Peyer's patch (tissue), 4 donors: ENCODE results near the gene CDH24.

Source experiments
- CTCF ChIP-seq, 6 experiments: fragments of 450-650 bp in 4 of 6; fragments of 200-600 bp in 2 of 6; sonication (generic) in 1 of 6; IDR thresholded peaks; one replicate each; pipeline ENCODE4 v1.5.1; 2017 to 2019; ENCODE audit warnings: antibody characterized with exemption in 6 of 6, mild to moderate bottlenecking in 3 of 6, moderate library complexity in 1 of 6
- POLR2A ChIP-seq, 2 donors: fragments of 450-650 bp; IDR thresholded peaks; one replicate each; pipeline ENCODE4 v1.5.1; 2017; ENCODE audit warnings: antibody characterized with exemption in 2 of 2, mild to moderate bottlenecking in 2 of 2, moderate library complexity in 2 of 2

DNA sequence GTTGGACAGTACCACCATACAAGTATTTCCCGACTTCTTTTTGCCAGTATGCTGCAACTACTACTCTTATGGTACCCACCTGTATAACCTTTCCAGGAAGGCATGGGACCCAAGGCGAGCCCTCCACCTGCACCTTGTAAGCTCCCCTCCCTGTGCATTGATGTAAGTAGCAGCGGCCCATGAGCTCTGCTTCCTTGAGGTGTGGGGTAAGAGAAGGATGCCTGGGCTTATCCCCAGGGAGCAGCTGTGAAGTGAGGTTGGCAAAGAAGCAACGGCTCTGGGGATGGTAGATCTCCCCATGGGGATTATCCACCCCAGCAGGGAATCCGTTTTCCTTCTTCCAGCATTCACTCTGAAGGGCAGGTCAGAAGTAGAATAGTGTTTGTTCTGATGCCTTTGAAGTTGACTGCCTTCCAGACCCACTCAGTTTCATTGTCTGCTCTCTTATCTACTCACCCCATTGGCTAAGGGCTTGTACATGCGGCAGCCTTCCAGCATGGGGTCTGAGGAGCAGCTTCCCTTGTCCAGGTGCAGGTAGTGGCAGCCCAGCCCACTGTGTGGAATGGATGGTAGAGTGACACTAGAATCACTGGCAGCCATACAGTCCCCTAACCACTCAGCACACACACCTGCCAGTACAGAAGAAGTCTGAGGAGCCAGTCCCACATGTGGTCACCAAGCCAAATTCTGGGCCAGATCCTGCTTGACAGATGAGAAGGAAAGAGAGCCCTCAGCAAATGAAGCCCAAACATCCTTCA is 44.1 kb upstream of the CDH24 start:
- no peak for TF ChIP-seq CTCF (IDR thresholded peaks at IDR 0.05)
- no peak for TF ChIP-seq POLR2A (IDR thresholded peaks at IDR 0.05)
